Heart right ventricle (tissue), 16 donors: ENCODE data around the gene FOSB. TPM values are rescaled to one million over a fixed set of nuclear protein-coding genes. Genes with fewer than 3 reads are reported as not detected.

Source experiments
- ATAC-seq, 8 donors: fragments of 200-7000 bp; cut with Tn5 transposase; one replicate each; pipeline ENCODE4 v1.9.1; 2020; ENCODE audit warnings: mild to moderate bottlenecking in 8 of 8, moderate library complexity in 8 of 8, moderate number of reproducible peaks in 1 of 8
- DNase-seq, 2 donors: peaks; one replicate each; pipeline ENCODE4 v3.0.0-alpha.2; 2020
- H3K27ac ChIP-seq, 10 donors: fragments of 200-600 bp; sonication (generic) in 2 of 10; one replicate each; pipeline versions ENCODE4 v1.5.0 to v1.8.0; 2020 to 2022; ENCODE audit warnings: mild to moderate bottlenecking in 3 of 10
- H3K27me3 ChIP-seq, 7 donors: fragments of 200-600 bp; one replicate each; pipeline ENCODE4 v1.8.0; 2021 to 2022; ENCODE audit warnings: mild to moderate bottlenecking in 2 of 7
- H3K36me3 ChIP-seq, 9 donors: fragments of 200-600 bp; sonication (generic) in 1 of 9; one replicate each; pipeline versions ENCODE4 v1.5.0 to v1.8.0; 2020 to 2022; ENCODE audit warnings: mild to moderate bottlenecking in 2 of 9
- H3K4me1 ChIP-seq, 9 donors: fragments of 200-600 bp; sonication (generic) in 1 of 9; one replicate each; pipeline versions ENCODE4 v1.5.0 to v1.8.0; 2020 to 2022; ENCODE audit warnings: mild to moderate bottlenecking in 4 of 9
- H3K4me3 ChIP-seq, 10 donors: fragments of 200-600 bp; sonication (generic) in 2 of 10; one replicate each; pipeline versions ENCODE4 v1.5.0 to v1.8.0; 2020 to 2022; ENCODE audit warnings: mild to moderate bottlenecking in 7 of 10, moderate library complexity in 2 of 10
- H3K9me3 ChIP-seq, 11 donors: fragments of 200-600 bp in 10 of 11; sonication (generic) in 2 of 11; one replicate each; pipeline versions ENCODE4 v1.5.0 to v1.8.0; 2013 to 2022; ENCODE audit warnings: mild to moderate bottlenecking in 2 of 11, control low read depth in 1 of 11, moderate library complexity in 1 of 11
- WGBS, 2 donors: extraction: QIAGEN DNeasy Blood & Tissue Kit; methylation state at CpG; one replicate each; pipeline ENCODE4 v1.1.7; 2013; ENCODE audit warnings: inconsistent platforms in 1 of 2; 5-methylcytosine and 5-hydroxymethylcytosine counted together
- intact Hi-C, 10 donors: fragments of 100-400 bp; cut with DNase I; formaldehyde crosslinking; loops; one replicate each; pipeline versions ENCODE4 v1.11.1 to v1.14.2; 2022
- polyA plus RNA-seq, 2 donors: library from polyadenylated mRNA; stranded (reverse); fragments of 200-250 nt; gene quantifications; one replicate each; pipeline ENCODE4 v1.2.3, GENCODE V29; 2013
- total RNA-seq, 10 donors: library from RNA; stranded (reverse); fragmentation: NEBNext Ultra II Directional in 3 of 10; extraction: Animal tissue kit (Norgen Biotek cat#: 25700) in 3 of 10; gene quantifications; one replicate each; pipeline versions ENCODE4 v1.2.1 to v1.2.4, GENCODE V29; 2021 to 2023
- TF ChIP-seq, protein P1 (sequence below), 9 donors: fragments of 200-600 bp; sonication (generic) in 2 of 9; IDR thresholded peaks; one replicate each; pipeline versions ENCODE4 v1.5.0 to v1.8.0; 2021 to 2022; ENCODE audit warnings: antibody characterized with exemption in 9 of 9, mild to moderate bottlenecking in 5 of 9, moderate library complexity in 1 of 9
- donor health status: Arrhythmogenic right ventricular cardiomyopathy.
- donor health status: ischemic (EF 13 %, LVEDD 7.1; RV severe dilation, severe dysfunction).
- donor health status: healthy with polysubstance abuse.
- donor health status: DM: no; HTN: yes; CAD: no.
- donor health status: DM: no; HTN: no; CAD: no.
- donor health status: ischemic (EF 25% LVEDD 6.9; RV normal size, moderate dysfunction).
- donor health status: ischemic (EF 25% LVEDD 5.7; RV mildly dilated, moderate dysfunction).
- donor health status: healthy.
- donor health status: DM: yes; HTN: yes; CAD: no.
- donor health status: Ischemic cardiomyopathy.
- donor health status: ischemic (EF 35%, LVEDD 5.7; RV mildly dilated, moderate dysfunction).
- donor health status: nonischemic (EF 11% LVEDD 7.7; RV severe dilation, severe dysfunction).
- donor health status: DM: yes; HTN: yes; CAD: no.
- donor health status: PGD.
- donor health status: ischemic (EF 29% LVEDD 5.4; RV normal size, mild dysfunction).
- donor health status: nonischemic (EF 23%, LVEDD 6.1; RV moderate dilation, normal function).

The FOSB gene
- total and polyA plus RNA-seq, 12 donors = 0.39 to 54.5 (median 4.8) TPM

DNA sequence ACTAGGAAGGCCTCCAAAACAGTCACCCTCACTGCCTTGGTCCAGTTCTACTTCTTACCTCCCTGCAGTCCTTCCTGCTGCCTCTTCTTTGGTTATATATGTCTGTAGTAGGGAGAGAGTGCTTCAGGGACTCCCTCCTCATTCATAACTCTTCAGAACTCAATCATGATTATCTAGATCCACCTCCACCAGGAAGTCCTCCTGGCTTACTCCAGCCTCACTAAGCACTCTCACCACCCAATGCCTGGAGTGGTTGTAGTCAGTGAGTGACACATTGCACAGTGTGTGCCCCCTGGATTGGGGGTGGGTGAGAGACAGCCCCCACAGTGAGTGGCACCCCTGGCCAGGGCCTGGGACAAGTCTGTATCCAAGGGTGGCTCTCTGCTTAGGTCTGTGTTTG is 10.0 kb upstream of the FOSB start:
- intact Hi-C loops = no loop called here
- Histone ChIP-seq H3K27ac (no peak overlapping the region), H3K4me3 (no peak overlapping the region), H3K27me3 (no peaks in the 10 kb centered on the region), H3K9me3 (no peaks in the 10 kb centered on the region), H3K4me1 (peaks cover 3 to 36% (median 15%) of the 10 kb centered on the region in 9 donors), H3K36me3 (no peaks in the 10 kb centered on the region)
- TF ChIP-seq, protein P1, sequence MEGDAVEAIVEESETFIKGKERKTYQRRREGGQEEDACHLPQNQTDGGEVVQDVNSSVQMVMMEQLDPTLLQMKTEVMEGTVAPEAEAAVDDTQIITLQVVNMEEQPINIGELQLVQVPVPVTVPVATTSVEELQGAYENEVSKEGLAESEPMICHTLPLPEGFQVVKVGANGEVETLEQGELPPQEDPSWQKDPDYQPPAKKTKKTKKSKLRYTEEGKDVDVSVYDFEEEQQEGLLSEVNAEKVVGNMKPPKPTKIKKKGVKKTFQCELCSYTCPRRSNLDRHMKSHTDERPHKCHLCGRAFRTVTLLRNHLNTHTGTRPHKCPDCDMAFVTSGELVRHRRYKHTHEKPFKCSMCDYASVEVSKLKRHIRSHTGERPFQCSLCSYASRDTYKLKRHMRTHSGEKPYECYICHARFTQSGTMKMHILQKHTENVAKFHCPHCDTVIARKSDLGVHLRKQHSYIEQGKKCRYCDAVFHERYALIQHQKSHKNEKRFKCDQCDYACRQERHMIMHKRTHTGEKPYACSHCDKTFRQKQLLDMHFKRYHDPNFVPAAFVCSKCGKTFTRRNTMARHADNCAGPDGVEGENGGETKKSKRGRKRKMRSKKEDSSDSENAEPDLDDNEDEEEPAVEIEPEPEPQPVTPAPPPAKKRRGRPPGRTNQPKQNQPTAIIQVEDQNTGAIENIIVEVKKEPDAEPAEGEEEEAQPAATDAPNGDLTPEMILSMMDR (IDR thresholded peaks at IDR 0.05) = no peak
- DNase-seq = no peak
- no peak for ATAC-seq

DNA sequence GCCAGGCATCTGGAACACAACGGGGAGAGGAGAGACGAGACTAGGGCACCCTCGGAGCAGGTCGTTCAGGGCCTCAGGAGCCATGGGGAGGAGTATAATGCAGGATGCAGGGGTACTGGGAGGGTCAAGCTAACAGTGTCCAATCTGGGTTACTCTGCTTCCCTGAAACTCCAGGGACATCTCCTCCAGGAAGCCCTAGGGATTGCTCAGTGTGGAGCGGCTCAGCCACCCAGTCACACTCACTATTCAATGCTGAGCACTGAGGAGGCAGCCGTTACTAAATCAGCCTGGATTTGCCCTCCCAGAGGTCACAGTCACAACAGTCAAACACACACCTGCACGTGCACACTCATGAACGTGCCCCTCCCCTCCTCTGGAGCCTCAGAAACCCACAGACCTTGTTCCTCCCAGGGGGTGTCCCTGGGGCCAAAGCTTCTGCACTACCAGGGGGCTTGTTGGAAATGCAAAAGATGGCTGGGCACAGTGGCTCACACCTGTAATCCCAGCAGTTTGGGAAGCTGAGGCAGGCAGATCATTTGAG is 6.9 kb upstream of the FOSB start:
- WGBS, 2 donors = 48 to 52% methylated on average over 8 of the region's 8 CpGs
- TF ChIP-seq, protein P1 (IDR thresholded peaks at IDR 0.05) = no peak

DNA sequence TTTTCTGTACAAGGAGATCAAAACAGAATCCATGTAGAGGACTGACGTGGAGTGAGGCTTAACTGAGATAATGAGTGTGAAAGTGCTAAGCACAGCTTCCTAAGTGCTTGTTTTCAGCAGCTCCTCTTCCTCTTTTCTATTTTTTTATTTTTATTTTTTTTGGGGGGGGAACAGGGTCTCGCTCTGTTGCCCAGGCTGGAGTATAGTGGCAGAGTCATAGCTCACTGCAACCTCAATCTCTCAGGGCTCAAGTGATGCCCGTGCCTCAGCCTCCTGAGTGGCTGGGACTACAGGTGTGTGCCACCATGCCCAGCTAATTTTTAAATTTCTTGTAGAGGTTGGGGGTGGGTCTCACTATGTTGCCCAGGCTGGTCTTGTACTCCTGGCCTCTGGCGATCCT is 5.6 kb upstream of the FOSB start:
- no peaks in the 10 kb centered on the region for H3K9me3 ChIP-seq
- H3K4me3 ChIP-seq = no peak overlapping the region
- no peaks in the 10 kb centered on the region for H3K36me3 ChIP-seq
- TF ChIP-seq, protein P1 (IDR thresholded peaks at IDR 0.05) = no peak
- intact Hi-C loops = no loop called here
- DNase-seq (no peak), ATAC-seq (no peak)
- H3K4me1 ChIP-seq = peaks cover 0 to 6% (median 3%) of the 10 kb centered on the region in 9 donors
- H3K27ac ChIP-seq = no peak overlapping the region
- 66 to 71% methylated on average over 4 of the region's 4 CpGs for WGBS, 2 donors
- H3K27me3 ChIP-seq = no peaks in the 10 kb centered on the region

More for the DNA sequence above, 6.9 kb upstream of the FOSB start:
- H3K27me3 ChIP-seq = no peaks in the 10 kb centered on the region
- H3K9me3 ChIP-seq = no peaks in the 10 kb centered on the region
- intact Hi-C loops = no loop called here
- no peak for ATAC-seq
- no peak overlapping the region for H3K4me3 ChIP-seq
- H3K36me3 ChIP-seq = no peaks in the 10 kb centered on the region
- no peak overlapping the region for H3K27ac ChIP-seq
- H3K4me1 ChIP-seq = peaks cover 2 to 10% (median 6%) of the 10 kb centered on the region in 9 donors
- DNase-seq = no peak

DNA sequence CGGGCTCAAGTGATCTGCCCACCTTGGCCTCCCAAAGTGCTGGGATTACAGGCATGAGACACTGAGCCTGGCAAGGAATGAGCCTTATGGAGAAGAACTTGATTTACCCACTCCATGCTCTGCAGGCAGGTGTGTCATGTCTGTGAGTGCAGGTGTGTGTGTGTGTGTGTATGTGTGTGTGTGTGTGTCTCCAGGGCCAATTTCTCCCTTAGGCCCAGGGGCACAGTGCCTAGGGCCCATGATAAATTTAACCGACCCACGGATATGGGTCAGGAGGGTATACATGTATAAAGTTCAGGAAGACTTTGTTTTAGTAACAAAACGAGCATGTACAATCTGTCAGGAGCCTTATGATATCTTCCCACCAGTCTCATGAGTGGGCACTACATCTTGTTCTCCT is 4.6 kb upstream of the FOSB start:
- no peaks in the 10 kb centered on the region for H3K27me3 ChIP-seq
- H3K9me3 ChIP-seq = no peaks in the 10 kb centered on the region
- DNase-seq = no peak
- TF ChIP-seq, protein P1 (IDR thresholded peaks at IDR 0.05) = no peak
- intact Hi-C loops = no loop called here
- no peak overlapping the region for H3K27ac ChIP-seq
- 77 to 78% methylated on average over 4 of the region's 4 CpGs for WGBS, 2 donors
- no peaks in the 10 kb centered on the region for H3K36me3 ChIP-seq
- no peak overlapping the region for H3K4me3 ChIP-seq
- no peak for ATAC-seq
- H3K4me1 ChIP-seq = peaks cover 2 to 15% (median 10%) of the 10 kb centered on the region in 9 donors
